Activated CD4-positive, alpha-beta T cell treated with anti-CD3 and anti-CD28 coated beads, Interleukin-2, amount 10 ng/mL, durations not matched to agents 7 days and 5 days (primary cell): Measurements from ENCODE around the gene TBCB. TPM values are rescaled to one million over a fixed set of nuclear protein-coding genes. Genes with fewer than 3 reads are reported as not detected.

Experiments
- CTCF ChIA-PET: fragments of 350-600 bp; sonication (Branson Sonifier 250); formaldehyde crosslinking; loops from one replicate; lab custom pipeline; 2021; ENCODE audit warnings: antibody characterized with exemption; lab: Charles Lee
- POLR2A ChIA-PET: fragments of 350-600 bp; sonication (Branson Sonifier 250); formaldehyde crosslinking; loops from one replicate; lab custom pipeline; 2021; ENCODE audit warnings: antibody characterized with exemption; lab: Charles Lee
- DNase-seq: peaks from one replicate; pipeline ENCODE4 v3.0.0-alpha.2; 2020
- H3K27ac Mint-ChIP-seq: one replicate; pipeline ENCODE4 v1.8.0; 2021; ENCODE audit warnings: mild to moderate bottlenecking, moderate library complexity, mixed read lengths
- H3K27me3 Mint-ChIP-seq: one replicate; pipeline ENCODE4 v1.8.0; 2021; ENCODE audit warnings: mixed read lengths
- H3K36me3 Mint-ChIP-seq: one replicate; pipeline ENCODE4 v1.8.0; 2021; ENCODE audit warnings: low read depth, mixed read lengths
- H3K4me1 Mint-ChIP-seq: one replicate; pipeline ENCODE4 v1.8.0; 2021; ENCODE audit warnings: mixed read lengths
- H3K4me3 Mint-ChIP-seq: one replicate; pipeline ENCODE4 v1.8.0; 2021; ENCODE audit warnings: mild to moderate bottlenecking, moderate library complexity, mixed read lengths
- H3K9me3 Mint-ChIP-seq: one replicate; pipeline ENCODE4 v1.8.0; 2021; ENCODE audit warnings: mixed read lengths
- total RNA-seq, 2 experiments: library from RNA; stranded (reverse); gene quantifications; one replicate each; pipeline ENCODE4 v1.2.3, GENCODE V29; 2021

The TBCB gene
- total RNA-seq, 2 experiments from 2014 or later, result 195 to 197 TPM

DNA sequence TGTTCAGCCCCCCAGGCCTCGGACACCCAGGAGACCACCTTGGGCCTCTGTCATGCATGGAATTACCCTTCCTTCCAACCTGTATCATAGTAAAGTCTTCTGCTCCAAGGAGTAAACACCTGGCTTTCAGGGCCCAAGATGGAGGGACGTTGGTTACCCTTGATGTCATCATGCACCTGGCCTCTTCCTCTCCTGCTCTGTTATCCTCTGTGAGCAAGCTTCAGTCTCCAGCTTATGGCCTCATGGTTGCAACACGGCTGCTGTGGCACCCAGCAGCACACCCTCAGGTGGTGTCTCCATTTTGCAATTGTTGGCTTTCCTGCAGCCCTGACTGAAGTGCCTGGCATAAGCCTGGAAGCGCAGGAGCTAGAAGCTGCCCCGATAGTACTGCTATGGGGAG lies 8.3 kb upstream of the TBCB start:
- Mint-ChIP-seq H3K4me1 (no peaks in the 10 kb centered on the region), H3K4me3 (no peak overlapping the region), H3K36me3 (peaks cover 23% of the 10 kb centered on the region), H3K27ac (peak overlapping the region; percentile 27), H3K27me3 (no peaks in the 10 kb centered on the region), H3K9me3 (no peaks in the 10 kb centered on the region)
- DNase-seq, result no peak
- ChIA-PET CTCF (interaction anchor here (1.4 to 1.6 kb wide), 2 partner anchors 19 to 21 kb away, joined by 3 to 6 read pairs; no protein-coding TSS in a partner anchor), POLR2A (no interaction called here)

DNA sequence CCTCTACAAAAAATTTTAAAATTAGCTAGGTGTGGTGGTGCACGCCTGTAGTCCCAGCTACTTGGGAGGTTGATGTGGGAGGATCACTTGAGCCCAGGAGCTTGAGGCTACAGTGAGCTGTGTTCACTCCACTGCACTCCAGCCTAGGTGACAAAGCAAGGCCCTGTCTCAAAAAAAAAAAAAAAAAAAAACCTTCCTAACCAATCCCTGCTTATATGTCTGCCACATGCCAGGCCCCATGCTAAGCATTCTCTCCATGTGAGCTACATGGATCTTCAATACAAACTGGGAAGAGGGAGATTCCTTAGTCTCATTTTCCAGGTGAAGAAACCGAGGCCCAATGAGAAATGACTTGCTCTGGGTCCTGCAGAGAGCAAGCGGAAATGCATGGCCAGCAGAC lies 6.6 kb upstream of the TBCB start:
- Mint-ChIP-seq H3K9me3 (no peaks in the 10 kb centered on the region), H3K36me3 (peaks cover 16% of the 10 kb centered on the region), H3K4me1 (peaks cover 8% of the 10 kb centered on the region), H3K27me3 (no peaks in the 10 kb centered on the region), H3K27ac (no peak overlapping the region), H3K4me3 (no peak overlapping the region)
- POLR2A ChIA-PET, result no interaction called here
- no peak for DNase-seq
- CTCF ChIA-PET, result interaction anchor here (0.6 to 1.6 kb wide), 3 partner anchors 19 to 692 kb away, joined by 3 to 6 read pairs (median 4); no protein-coding TSS in a partner anchor

DNA sequence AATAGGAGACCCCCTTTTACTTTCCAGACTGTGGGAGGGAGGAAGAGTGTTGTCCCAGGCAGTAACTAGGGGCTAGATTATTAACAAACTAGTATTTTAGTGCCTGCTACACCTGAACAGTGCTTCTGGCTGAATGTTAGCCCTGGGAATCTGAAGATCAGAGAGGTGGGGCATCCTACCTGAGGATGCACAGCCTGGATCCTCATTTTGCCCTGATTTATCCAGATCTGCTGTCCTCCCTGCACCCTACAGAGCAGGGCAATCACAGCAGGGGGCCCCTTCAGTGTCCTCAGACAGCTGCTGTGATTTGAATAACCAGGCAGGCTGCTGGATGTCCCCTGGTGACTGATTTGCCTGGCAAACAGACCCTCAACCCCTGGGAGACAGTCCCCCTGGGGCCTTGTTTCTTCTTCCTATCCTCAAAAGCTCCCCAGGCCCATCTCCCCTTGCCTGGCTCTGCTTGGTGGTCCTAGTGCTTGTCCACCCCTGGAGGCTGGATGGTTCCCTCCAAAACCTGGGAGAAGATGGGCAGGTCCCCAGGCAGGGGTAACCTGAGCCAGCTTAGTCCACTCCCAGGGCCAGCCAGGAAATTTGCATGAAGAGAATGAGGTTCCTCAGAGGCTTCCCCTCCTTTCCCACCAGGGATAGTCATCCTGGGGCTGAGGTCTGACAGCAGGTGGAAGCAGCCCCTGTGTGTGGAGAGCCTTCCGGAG lies 4.6 kb upstream of the TBCB start, which contains the start of gene OVOL3:
Gene OVOL3, plus strand, starts transcription at position 657 of the 713 bp plus-strand sequence. CDS start 60 bp downstream, outside the sequence.
- no peaks in the 10 kb centered on the region for H3K9me3 Mint-ChIP-seq
- H3K36me3 Mint-ChIP-seq, result peaks cover 16% of the 10 kb centered on the region
- DNase-seq, result no peak
- ChIA-PET POLR2A (no interaction called here), CTCF (no interaction called here)
- peaks cover 18% of the 10 kb centered on the region for H3K4me1 Mint-ChIP-seq
- no peaks in the 10 kb centered on the region for H3K27me3 Mint-ChIP-seq
- H3K27ac Mint-ChIP-seq, result no peak within 1 kb of the TSS
- no peak within 1 kb of the TSS for H3K4me3 Mint-ChIP-seq

DNA sequence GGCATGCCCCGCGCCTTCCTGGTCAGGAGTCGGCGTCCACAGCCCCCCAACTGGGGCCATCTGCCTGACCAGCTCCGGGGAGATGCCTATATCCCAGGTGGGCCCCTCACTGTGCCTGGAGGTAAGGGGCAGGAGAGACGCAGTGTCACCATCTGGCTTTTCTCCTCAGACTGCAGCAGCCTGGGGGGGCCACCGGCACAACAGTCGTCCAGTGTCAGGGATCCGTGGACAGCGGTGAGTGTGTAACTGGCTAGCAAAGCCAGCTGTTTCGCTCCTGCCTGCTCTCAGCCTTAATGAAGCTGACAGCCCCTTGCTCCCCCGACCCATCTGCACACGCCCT lies 4.1 kb upstream of the TBCB start:
- no peak overlapping the region for H3K4me3 Mint-ChIP-seq
- H3K9me3 Mint-ChIP-seq, result no peaks in the 10 kb centered on the region
- H3K4me1 Mint-ChIP-seq, result peaks cover 22% of the 10 kb centered on the region
- H3K27me3 Mint-ChIP-seq, result no peaks in the 10 kb centered on the region
- ChIA-PET CTCF (no interaction called here), POLR2A (no interaction called here)
- DNase-seq, result no peak
- H3K36me3 Mint-ChIP-seq, result peaks cover 16% of the 10 kb centered on the region
- no peak overlapping the region for H3K27ac Mint-ChIP-seq

DNA sequence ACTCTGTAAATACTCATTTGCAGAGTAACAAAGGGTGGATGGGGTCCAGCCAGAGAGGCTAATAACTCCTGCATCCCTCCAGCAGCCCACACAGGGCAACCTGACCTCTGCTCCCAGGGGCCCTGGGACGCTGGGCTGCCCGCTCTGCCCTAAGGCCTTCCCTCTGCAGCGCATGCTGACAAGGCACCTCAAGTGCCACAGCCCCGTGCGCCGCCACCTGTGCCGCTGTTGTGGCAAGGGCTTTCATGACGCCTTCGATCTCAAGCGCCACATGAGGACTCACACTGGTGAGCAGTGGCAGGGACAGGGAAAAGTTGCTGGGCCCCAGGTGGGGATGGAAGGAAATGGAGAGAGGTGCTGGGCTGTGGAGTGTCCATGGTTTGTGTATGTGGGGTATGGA lies 2.6 kb upstream of the TBCB start:
- H3K27ac Mint-ChIP-seq, result no peak overlapping the region
- CTCF ChIA-PET, result interaction anchor here (7.3 kb wide), 1 partner anchor 14 kb away, joined by 47 read pairs; no protein-coding TSS in a partner anchor
- H3K36me3 Mint-ChIP-seq, result peaks cover 21% of the 10 kb centered on the region
- no peaks in the 10 kb centered on the region for H3K9me3 Mint-ChIP-seq
- no peaks in the 10 kb centered on the region for H3K27me3 Mint-ChIP-seq
- peak overlapping the region; percentile 98 for H3K4me3 Mint-ChIP-seq
- peaks cover 36% of the 10 kb centered on the region for H3K4me1 Mint-ChIP-seq
- POLR2A ChIA-PET, result no interaction called here
- DNase-seq, result no peak

DNA sequence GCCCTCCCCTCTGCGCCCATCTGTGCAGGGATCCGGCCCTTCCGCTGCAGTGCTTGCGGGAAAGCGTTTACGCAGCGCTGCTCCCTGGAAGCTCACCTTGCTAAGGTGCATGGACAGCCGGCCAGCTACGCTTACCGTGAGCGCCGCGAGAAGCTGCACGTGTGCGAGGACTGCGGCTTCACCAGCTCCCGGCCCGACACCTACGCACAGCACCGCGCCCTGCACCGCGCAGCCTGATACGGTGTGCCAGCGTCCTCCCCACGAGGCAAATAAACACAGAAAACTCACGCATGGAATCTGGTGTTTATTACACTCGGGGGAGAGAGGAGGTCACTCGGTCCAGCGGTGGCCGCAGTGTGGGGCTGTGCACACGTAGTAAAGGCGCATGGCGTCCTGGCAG lies 1.8 kb upstream of the TBCB start:
- ChIA-PET CTCF (interaction anchor here (7.3 kb wide), 1 partner anchor 13 kb away, joined by 47 read pairs; no protein-coding TSS in a partner anchor), POLR2A (no interaction called here)
- peak overlapping the region; percentile 98 for H3K4me3 Mint-ChIP-seq
- H3K36me3 Mint-ChIP-seq, result peaks cover 25% of the 10 kb centered on the region
- no peak overlapping the region for H3K27ac Mint-ChIP-seq
- H3K27me3 Mint-ChIP-seq, result no peaks in the 10 kb centered on the region
- no peaks in the 10 kb centered on the region for H3K9me3 Mint-ChIP-seq
- DNase-seq, result no peak
- peaks cover 39% of the 10 kb centered on the region for H3K4me1 Mint-ChIP-seq

DNA sequence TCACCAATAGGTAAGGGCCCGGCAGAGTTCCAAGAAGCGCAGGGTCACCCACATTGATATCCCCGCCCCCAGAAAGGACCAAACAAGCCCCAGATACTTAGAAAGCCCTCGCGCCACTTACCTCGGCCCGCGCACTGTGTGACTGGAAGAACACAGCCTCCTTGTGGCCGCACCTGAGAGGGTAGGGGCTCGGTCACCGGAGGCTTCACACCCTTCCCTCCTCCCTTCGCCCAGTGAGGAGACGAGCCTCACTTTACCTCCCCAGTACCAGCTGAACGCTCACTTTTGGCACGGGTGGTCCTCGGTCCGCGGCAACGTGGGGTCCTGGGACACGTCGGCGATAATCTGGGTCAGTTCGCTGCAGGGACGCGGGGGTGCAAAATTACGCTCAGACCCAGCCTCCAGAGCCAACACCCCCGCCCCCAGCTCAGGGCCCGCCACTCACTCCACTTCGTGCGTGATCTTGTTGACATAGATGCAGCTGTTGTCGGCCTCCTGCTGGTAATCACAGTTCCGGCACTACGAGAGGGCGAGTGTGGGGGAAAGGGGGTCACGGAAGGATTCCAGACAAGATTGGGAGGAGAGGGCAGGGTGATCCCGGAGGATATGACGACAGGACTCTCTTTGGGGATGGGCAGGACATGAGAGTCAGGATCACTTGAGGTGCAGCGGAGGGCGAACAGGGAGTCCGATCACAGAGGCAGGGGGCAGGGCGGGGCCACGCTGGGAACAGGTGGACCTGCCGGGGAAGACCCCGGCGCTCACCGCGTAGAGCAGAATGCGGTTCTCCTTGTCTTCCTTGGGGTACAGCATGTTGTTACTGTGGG lies 1.2 kb upstream of the TBCB start:
- Mint-ChIP-seq H3K27ac (peak overlapping the region; percentile 95), H3K36me3 (peaks cover 28% of the 10 kb centered on the region), H3K9me3 (no peaks in the 10 kb centered on the region), H3K4me3 (peak overlapping the region; percentile 98), H3K4me1 (peaks cover 39% of the 10 kb centered on the region), H3K27me3 (no peaks in the 10 kb centered on the region)
- ChIA-PET CTCF (interaction anchor here (1.6 to 7.3 kb wide), 2 partner anchors 10 to 13 kb away, joined by 9 to 47 read pairs; no protein-coding TSS in a partner anchor), POLR2A (interaction anchor here (1.0 kb wide), 1 partner anchor 14 kb away, joined by 3 read pairs; no protein-coding TSS in a partner anchor)
- peak; percentile 41 for DNase-seq

DNA sequence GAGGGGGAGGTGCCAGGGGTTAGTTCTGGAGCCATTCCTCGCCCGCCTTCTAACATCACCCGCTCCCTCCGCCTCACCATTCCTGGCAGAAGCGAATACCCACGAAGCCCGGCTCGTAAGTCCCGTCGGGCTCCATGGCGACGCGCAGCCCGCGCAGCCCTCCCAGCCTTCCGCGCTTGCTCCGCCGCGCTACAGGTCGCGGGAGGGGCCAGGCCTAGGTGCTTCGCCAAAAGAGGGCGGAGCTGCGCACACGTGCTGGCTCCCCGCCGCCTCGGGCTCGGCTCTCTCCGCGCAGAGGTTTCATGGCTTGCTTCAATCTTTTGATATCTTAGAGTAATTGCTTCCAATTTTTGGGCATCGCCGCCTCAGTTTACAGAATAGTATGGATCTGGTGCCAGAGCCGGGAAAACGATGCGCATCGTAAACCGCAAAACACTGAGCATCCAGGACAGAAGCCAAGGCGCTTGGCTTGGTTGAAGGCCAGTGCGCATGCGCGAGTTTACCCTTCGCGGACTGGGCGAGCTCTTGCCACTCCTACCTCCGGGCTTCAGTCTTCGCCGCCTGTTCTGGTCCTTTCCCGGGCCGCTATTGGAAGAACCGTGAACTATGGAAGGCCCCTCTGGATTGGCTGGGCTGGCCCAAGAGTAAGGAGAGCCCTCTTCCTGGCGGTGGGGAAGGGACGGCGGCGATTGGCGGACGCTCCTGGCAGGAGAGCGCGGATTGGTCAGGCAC lies 381 bp upstream of the TBCB start, which contains the start of gene POLR2I:
Gene POLR2I, minus strand, starts transcription at position 155 of the 732 bp plus-strand sequence. Its CDS starts 19 bp downstream, at position 136.
- Mint-ChIP-seq H3K27me3 (no peaks in the 10 kb centered on the region), H3K9me3 (no peaks in the 10 kb centered on the region), H3K36me3 (peaks cover 34% of the 10 kb centered on the region), H3K27ac (peak within 1 kb of the TSS; percentile 95), H3K4me1 (peaks cover 41% of the 10 kb centered on the region), H3K4me3 (peak within 1 kb of the TSS; percentile 98)
- CTCF ChIA-PET, result interaction anchor here (0.6 to 7.3 kb wide), 4 partner anchors 11 to 97 kb away, joined by 3 to 47 read pairs (median 6); no protein-coding TSS in a partner anchor
- peak; percentile 100 for DNase-seq
- POLR2A ChIA-PET, result interaction anchor here (0.7 to 1.0 kb wide), 2 partner anchors 13 to 53 kb away, joined by 3 read pairs; no protein-coding TSS in a partner anchor

DNA sequence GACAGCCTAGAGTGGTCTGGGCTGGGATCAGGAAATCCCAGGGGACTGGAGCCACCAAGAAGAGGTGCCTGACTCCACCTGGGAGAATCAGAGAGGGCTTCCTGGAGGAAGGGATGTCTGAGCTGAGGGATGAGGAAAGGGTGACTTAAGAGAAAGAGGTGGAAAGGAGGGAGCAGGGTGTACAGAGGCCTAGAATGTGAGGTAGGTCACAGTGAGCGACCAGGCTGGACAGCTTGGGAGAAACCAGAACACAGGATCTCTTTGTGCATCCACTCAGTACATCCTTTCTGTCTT lies 1.0 kb downstream of the TBCB start:
- H3K27me3 Mint-ChIP-seq, result no peaks in the 10 kb centered on the region
- POLR2A ChIA-PET, result no interaction called here
- no peak for DNase-seq
- CTCF ChIA-PET, result interaction anchor here (0.5 to 7.3 kb wide), 3 partner anchors 10 to 36 kb away, joined by 3 to 47 read pairs (median 3); no protein-coding TSS in a partner anchor
- H3K4me1 Mint-ChIP-seq, result peaks cover 43% of the 10 kb centered on the region
- peak overlapping the region; percentile 95 for H3K27ac Mint-ChIP-seq
- peak overlapping the region; percentile 98 for H3K4me3 Mint-ChIP-seq
- H3K9me3 Mint-ChIP-seq, result no peaks in the 10 kb centered on the region
- peaks cover 36% of the 10 kb centered on the region for H3K36me3 Mint-ChIP-seq

DNA sequence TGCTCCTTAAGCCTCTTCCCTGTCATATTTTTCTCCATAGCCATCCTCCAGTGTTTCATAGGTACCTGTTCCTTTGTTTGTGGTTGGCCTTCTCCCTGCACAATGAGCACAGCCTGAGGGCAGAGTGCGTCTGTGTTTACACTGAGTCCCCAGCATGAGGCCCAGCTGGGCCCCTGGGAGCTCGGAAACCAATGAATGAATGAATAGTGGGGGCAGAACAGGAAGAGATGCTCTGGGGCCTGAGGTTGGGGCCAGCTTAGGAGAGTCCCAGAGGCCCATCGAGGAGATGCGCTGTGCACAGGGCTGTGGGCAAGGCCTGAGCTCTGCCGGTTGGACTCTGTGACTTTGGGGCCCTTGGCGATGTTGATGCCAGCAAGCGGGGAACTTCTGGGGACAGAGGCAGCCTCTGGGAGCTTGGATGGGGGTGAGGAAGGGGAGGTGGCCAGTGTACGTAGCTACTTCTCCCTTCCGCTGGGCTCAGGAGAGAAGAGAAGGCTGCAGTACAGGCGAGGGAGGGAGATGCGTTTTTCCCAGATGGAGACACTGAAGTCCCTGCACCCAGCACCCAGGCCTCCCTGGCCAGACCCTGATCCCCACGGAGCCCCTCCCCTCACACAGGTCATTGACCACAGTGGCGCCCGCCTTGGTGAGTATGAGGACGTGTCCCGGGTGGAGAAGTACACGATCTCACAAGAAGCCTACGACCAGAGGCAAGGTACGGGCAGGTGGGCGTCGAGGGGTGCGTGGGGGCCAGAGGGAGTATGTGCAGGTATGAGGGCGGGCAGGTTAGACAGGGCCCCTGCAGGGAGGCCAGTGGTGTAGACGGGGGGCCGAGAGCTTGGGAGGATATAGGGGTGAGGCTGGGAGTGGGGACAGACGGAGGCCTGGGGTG lies 5.1 kb downstream of the TBCB start:
- CTCF ChIA-PET, result interaction anchor here (7.3 kb wide), 1 partner anchor 6 kb away, joined by 47 read pairs; no protein-coding TSS in a partner anchor
- no peaks in the 10 kb centered on the region for H3K9me3 Mint-ChIP-seq
- POLR2A ChIA-PET, result no interaction called here
- DNase-seq, result no peak
- no peak overlapping the region for H3K4me3 Mint-ChIP-seq
- H3K27me3 Mint-ChIP-seq, result no peaks in the 10 kb centered on the region
- H3K36me3 Mint-ChIP-seq, result peaks cover 42% of the 10 kb centered on the region
- peak overlapping the region; percentile 78 for H3K27ac Mint-ChIP-seq
- peaks cover 25% of the 10 kb centered on the region for H3K4me1 Mint-ChIP-seq

DNA sequence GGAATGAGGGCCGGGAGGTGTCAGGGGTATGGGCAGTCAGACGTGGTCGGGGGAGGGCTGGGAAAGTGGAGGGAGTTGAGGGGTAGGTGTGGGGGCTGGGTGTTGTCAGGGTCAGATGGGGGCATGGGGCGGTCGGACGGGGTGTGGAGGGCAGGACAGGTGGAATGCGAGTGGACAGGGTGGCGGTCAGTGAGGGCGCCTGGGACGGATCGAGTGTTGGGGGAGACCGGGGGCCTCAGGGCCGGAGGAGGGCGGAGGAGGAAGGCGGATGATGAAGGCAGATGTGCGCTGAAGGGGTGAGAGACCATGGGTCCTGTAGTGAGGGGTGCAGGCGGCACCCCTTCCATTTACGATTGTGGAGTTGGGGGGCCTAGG lies 5.7 kb downstream of the TBCB start:
- ChIA-PET POLR2A (no interaction called here), CTCF (no interaction called here)
- Mint-ChIP-seq H3K27ac (no peak overlapping the region), H3K36me3 (peaks cover 48% of the 10 kb centered on the region), H3K27me3 (no peaks in the 10 kb centered on the region), H3K4me1 (peaks cover 24% of the 10 kb centered on the region), H3K4me3 (no peak overlapping the region), H3K9me3 (no peaks in the 10 kb centered on the region)
- DNase-seq, result no peak
